NCI-H187 treated with DMSO at 0.1 percent for 48 hours (cell line): ENCODE results near the gene GINS1.
"Not testable (repeated sequence)": the region's sequence is repeated elsewhere in the genome, so short reads cannot be mapped to it uniquely, and the experiment has no call there.

Experiments used
- DNase-seq: peaks from one replicate; lab custom pipeline; 2025; lab: John Stamatoyannopoulos, UW

The GINS1 gene

GRCh38 chr20:25389858-25390537, 17.5 kb upstream of the GINS1 start:
- DNase-seq: no peak

GRCh38 chr20:25390538-25391528, 16.6 kb upstream of the GINS1 start, which contains the start of gene ABHD12:
Gene ABHD12 (minus strand): TSS chr20:25390835. CDS start chr20:25390703, 132 bp downstream.
- peak; percentile 43 for DNase-seq

GRCh38 chr20:25394276-25394675, 13.2 kb upstream of the GINS1 start:
- DNase-seq: no peak

GRCh38 chr20:25394996-25395395, 12.5 kb upstream of the GINS1 start:
- DNase-seq: no peak

- DNase-seq: no peak
Measured at GRCh38 chr20:25397096-25397495, 10.4 kb upstream of the GINS1 start.

- DNase-seq: no peak
Measured at GRCh38 chr20:25397821-25398220, 9.7 kb upstream of the GINS1 start.

- no peak for DNase-seq
Measured at GRCh38 chr20:25398376-25399036, 9.0 kb upstream of the GINS1 start.

- peak; percentile 59 for DNase-seq
Measured at GRCh38 chr20:25399037-25399430, 8.4 kb upstream of the GINS1 start.

GRCh38 chr20:25400291-25400732, 7.2 kb upstream of the GINS1 start:
- not testable (repeated sequence) for DNase-seq

- DNase-seq: no peak
Measured at GRCh38 chr20:25402583-25402982, 4.9 kb upstream of the GINS1 start.

GRCh38 chr20:25408170-25408547, 686 bp downstream of the GINS1 start:
- no peak for DNase-seq

- DNase-seq: no peak
Measured at GRCh38 chr20:25408890-25409289, 1.4 kb downstream of the GINS1 start.

- DNase-seq: no peak
Measured at GRCh38 chr20:25418776-25419175, 11.3 kb downstream of the GINS1 start.

- no peak for DNase-seq
Measured at GRCh38 chr20:25421102-25421501, 13.6 kb downstream of the GINS1 start.

GRCh38 chr20:25422032-25422431, 14.6 kb downstream of the GINS1 start:
- DNase-seq: no peak

- DNase-seq: no peak
Measured at GRCh38 chr20:25424536-25424935, 17.1 kb downstream of the GINS1 start.

- DNase-seq: no peak
Measured at GRCh38 chr20:25437153-25437581, 29.7 kb downstream of the GINS1 start.

GRCh38 chr20:25439328-25439727, 31.9 kb downstream of the GINS1 start:
- no peak for DNase-seq

GRCh38 chr20:25444556-25444955, 37.1 kb downstream of the GINS1 start:
- DNase-seq: no peak

GRCh38 chr20:25447671-25448070, 40.2 kb downstream of the GINS1 start:
- no peak for DNase-seq

- no peak for DNase-seq
Measured at GRCh38 chr20:25452333-25452732, 44.9 kb downstream of the GINS1 start.

GRCh38 chr20:25453035-25453810, 45.8 kb downstream of the GINS1 start:
- DNase-seq: no peak
